T-helper 2 cell treated with Interferon-gamma antibody and Interleukin-4, amounts not matched to agents 100 ng/mL and 5 ng/mL, for 36 hours (primary cell): Measurements from ENCODE around the gene XPR1. TPM values are rescaled to one million over a fixed set of nuclear protein-coding genes. Genes with fewer than 3 reads are reported as not detected.

Experiments used
- intact Hi-C: fragments of 100-400 bp; cut with micrococcal nuclease; formaldehyde crosslinking; loops from one replicate; pipeline ENCODE4 v1.15.1; 2023
- total RNA-seq: library from RNA; stranded (reverse); gene quantifications from 2 replicates; pipeline ENCODE4 v1.2.3, GENCODE V29; 2022

The XPR1 gene
- total RNA-seq, 1 donor from 2014 or later, result 17.9 TPM

GRCh38 chr1:180927348-180927747 lies 295.5 kb downstream of the XPR1 start:
- intact Hi-C loops, result no loop called here

- intact Hi-C loops, result no loop called here
These were observed 296.0 kb downstream of the XPR1 start for GRCh38 chr1:180927841-180928240.

GRCh38 chr1:180928331-180929230 lies 296.8 kb downstream of the XPR1 start:
- intact Hi-C loops, result no loop called here

GRCh38 chr1:180929389-180929788 lies 297.6 kb downstream of the XPR1 start:
- intact Hi-C loops, result no loop called here

- intact Hi-C loops, result no loop called here
These were observed 298.9 kb downstream of the XPR1 start for GRCh38 chr1:180930687-180931086.

- intact Hi-C loops, result no loop called here
These were observed 299.7 kb downstream of the XPR1 start for GRCh38 chr1:180931529-180931928.

- intact Hi-C loops, result no loop called here
These were observed 300.6 kb downstream of the XPR1 start for GRCh38 chr1:180932378-180932777.

GRCh38 chr1:180933141-180933540 lies 301.3 kb downstream of the XPR1 start:
- intact Hi-C loops, result no loop called here

GRCh38 chr1:180934563-180934962 lies 302.7 kb downstream of the XPR1 start:
- intact Hi-C loops, result no loop called here

- intact Hi-C loops, result no loop called here
These were observed 303.7 kb downstream of the XPR1 start for GRCh38 chr1:180935326-180936109.

- intact Hi-C loops, result no loop called here
These were observed 304.5 kb downstream of the XPR1 start for GRCh38 chr1:180936110-180937011.

- intact Hi-C loops, result no loop called here
These were observed 305.2 kb downstream of the XPR1 start for GRCh38 chr1:180937012-180937372.

GRCh38 chr1:180937624-180938225 lies 305.9 kb downstream of the XPR1 start:
- intact Hi-C loops, result no loop called here

- intact Hi-C loops, result no loop called here
These were observed 307.4 kb downstream of the XPR1 start for GRCh38 chr1:180939073-180939710.

- intact Hi-C loops, result no loop called here
These were observed 307.9 kb downstream of the XPR1 start for GRCh38 chr1:180939711-180940103.

Other genes starting within 250 kb of the XPR1 start
- 47.6 and 49.1 TPM in 2 replicates for gene ACBD6, start 129.4 kb upstream of the XPR1 start, total RNA-seq
- not detected in 2 replicates for gene OVAAL, start 73.1 kb upstream of the XPR1 start, total RNA-seq